GM18511 (cell line): ENCODE results near the gene ALDOA.
"Not testable (repeated sequence)": the region's sequence is repeated elsewhere in the genome, so short reads cannot be mapped to it uniquely, and the experiment has no call there.

ENCODE experiments used
- ATAC-seq: cut with Tn5 transposase; IDR thresholded peaks from one replicate; pipeline ENCODE4 v1.9.1; 2021; ENCODE audit warnings: mild to moderate bottlenecking, moderate library complexity; ENCODE audit not compliant: unreplicated experiment

Gene ALDOA

GRCh38 chr16:30065102-30065942 lies at the start of gene ALDOA:
ALDOA (plus strand) TSS chr16:30065760; CDS start chr16:30066898, 1,138 bp downstream.
- peak; percentile 83 for ATAC-seq

GRCh38 chr16:30016555-30017276 lies 48.8 kb upstream of the ALDOA start:
- ATAC-seq: no peak

GRCh38 chr16:30017277-30017656 lies 48.3 kb upstream of the ALDOA start:
- ATAC-seq: no peak

- ATAC-seq: not testable (repeated sequence)
Measured at GRCh38 chr16:30017937-30018336, 47.6 kb upstream of the ALDOA start.

GRCh38 chr16:30018731-30019158 lies 46.8 kb upstream of the ALDOA start:
- no peak for ATAC-seq

- no peak for ATAC-seq
Measured at GRCh38 chr16:30022887-30023286, 42.7 kb upstream of the ALDOA start, which contains the start of gene C16orf92. C16orf92 (plus strand) TSS chr16:30023198; CDS start chr16:30023341, 143 bp downstream.

- no peak for ATAC-seq
Measured at GRCh38 chr16:30023586-30023985, 42.0 kb upstream of the ALDOA start.

- ATAC-seq: no peak
Measured at GRCh38 chr16:30024451-30024850, 41.1 kb upstream of the ALDOA start.

- no peak for ATAC-seq
Measured at GRCh38 chr16:30025156-30025555, 40.4 kb upstream of the ALDOA start.

GRCh38 chr16:30025574-30025973 lies 40.0 kb upstream of the ALDOA start:
- no peak for ATAC-seq

- ATAC-seq: no peak
Measured at GRCh38 chr16:30026449-30026848, 39.1 kb upstream of the ALDOA start.

- no peak for ATAC-seq
Measured at GRCh38 chr16:30027588-30028437, 37.7 kb upstream of the ALDOA start.

GRCh38 chr16:30028438-30029076 lies 37.0 kb upstream of the ALDOA start:
- no peak for ATAC-seq

GRCh38 chr16:30030011-30030685 lies 35.4 kb upstream of the ALDOA start:
- ATAC-seq: no peak

GRCh38 chr16:30030841-30031413 lies 34.6 kb upstream of the ALDOA start, which contains the start of gene TLCD3B:
TLCD3B (minus strand) TSS chr16:30031271; CDS start chr16:30030527, 744 bp downstream.
- ATAC-seq: no peak

GRCh38 chr16:30031477-30031918 lies 34.1 kb upstream of the ALDOA start:
- ATAC-seq: no peak

- no peak for ATAC-seq
Measured at GRCh38 chr16:30032083-30032819, 33.3 kb upstream of the ALDOA start.

- no peak for ATAC-seq
Measured at GRCh38 chr16:30033270-30033669, 32.3 kb upstream of the ALDOA start.

GRCh38 chr16:30040221-30040620 lies 25.3 kb upstream of the ALDOA start:
- no peak for ATAC-seq
